Medulla oblongata (tissue), 1 donor: ENCODE measurements around the gene MAP4K4.

Source experiments
- DNase-seq: peaks from one replicate; pipeline ENCODE4 v3.0.0-alpha.2; 2015; ENCODE audit errors: extremely low spot score

MAP4K4 gene

GRCh38 chr2:101788995-101789970 is 91.8 kb downstream of the MAP4K4 start:
- DNase-seq: no peak

DNA sequence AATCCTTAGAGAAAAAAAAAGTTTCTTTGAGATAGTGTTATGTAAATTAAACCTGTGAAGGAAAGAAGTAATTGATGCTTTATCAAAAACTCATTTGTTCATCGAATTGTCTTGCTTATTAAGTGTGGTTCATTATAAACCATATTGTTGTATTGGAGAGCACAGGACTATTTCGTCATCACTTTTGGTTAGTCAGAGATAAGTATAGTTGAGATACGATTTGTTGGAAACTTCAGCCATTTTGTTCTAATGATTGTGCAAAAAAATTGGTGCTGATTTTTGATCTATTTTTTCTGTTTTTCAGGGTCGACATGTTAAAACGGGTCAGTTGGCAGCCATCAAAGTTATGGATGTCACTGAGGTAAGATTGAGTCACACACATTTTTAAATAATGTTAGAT is 92.9 kb downstream of the MAP4K4 start:
- no peak for DNase-seq

GRCh38 chr2:101790857-101791256 is 93.3 kb downstream of the MAP4K4 start:
- no peak for DNase-seq

- DNase-seq: no peak
These were observed 94.7 kb downstream of the MAP4K4 start for GRCh38 chr2:101792208-101792607.

GRCh38 chr2:101793277-101793969 is 95.9 kb downstream of the MAP4K4 start:
- DNase-seq: peak; percentile 69

DNA sequence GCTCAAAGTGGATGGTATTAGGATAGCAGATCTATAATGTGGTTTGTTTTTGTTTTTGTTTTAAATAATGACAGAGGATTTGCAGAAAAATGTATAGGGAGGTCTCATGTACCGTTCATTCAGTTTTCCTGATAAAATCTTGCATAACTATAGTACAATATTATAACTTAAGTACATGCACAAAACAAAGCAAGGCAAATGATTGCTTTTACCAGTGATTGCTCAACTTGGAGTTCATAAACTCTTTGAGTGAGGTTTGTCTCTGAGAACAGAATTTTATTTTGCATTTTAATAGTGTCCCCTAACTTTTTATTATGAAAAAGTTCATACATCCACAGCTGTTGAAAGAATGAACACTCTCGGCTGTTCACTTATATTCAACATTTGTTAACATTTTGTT is 96.6 kb downstream of the MAP4K4 start:
- DNase-seq: no peak

GRCh38 chr2:101795033-101795432 is 97.5 kb downstream of the MAP4K4 start:
- no peak for DNase-seq

- DNase-seq: peak; percentile 70
These were observed 99.5 kb downstream of the MAP4K4 start for GRCh38 chr2:101796825-101797600.

GRCh38 chr2:101801496-101801895 is 104.0 kb downstream of the MAP4K4 start:
- DNase-seq: no peak

- no peak for DNase-seq
These were observed 104.8 kb downstream of the MAP4K4 start for GRCh38 chr2:101802329-101802728.

DNA sequence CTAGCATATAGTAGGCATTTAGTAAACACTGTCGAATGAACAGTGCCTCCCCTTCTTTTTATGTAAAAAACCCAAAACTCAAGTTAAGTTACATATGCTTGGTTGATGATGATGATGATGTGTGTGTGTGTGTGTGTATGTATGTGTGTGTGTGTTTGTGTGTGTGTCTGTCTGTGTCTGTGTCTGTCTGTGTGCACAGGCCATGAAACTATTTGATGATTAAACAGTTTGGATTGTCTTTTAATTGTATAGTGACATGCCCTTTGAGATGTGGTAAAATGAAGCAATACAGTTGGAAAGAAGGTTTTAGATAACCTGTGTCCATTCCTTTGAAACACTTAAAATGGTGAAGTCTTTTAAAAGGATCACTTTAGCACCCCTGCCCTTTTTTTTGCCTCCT is 105.6 kb downstream of the MAP4K4 start:
- DNase-seq: no peak

DNA sequence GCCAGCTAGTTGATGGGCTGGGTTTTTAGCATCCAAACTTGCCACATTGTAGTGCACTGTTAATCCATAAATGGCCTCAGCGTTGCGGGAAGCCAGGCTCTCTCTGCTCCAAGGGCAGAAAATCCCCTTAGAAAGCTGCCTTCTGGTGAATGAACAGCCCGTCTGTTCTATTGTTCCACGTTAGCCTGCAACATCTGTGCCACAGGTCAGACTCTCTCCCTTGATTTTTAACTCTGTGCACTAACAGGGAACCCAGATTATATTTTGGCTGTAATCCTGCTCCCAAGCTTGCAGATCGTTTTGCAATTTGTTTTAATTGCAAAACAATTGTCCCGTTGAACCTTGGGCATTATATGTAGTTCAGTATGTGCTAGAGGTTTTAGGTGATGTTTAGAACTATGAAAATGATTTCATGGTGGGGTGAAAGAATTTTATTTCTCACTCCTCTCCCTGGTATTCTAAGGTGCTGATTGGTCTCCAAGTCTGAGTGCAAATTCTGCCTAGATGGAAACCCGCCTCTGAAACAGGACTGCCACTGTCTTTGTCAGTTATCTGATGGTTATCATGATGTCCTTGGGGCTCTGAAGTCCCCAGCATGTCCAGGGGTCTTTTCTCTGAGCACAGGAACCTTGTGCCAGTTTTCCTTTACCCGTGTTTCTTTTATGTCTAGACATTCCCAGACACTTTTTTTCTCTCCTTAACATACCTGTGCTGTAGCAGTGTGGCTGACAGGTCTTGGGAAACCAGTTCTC is 106.6 kb downstream of the MAP4K4 start:
- peak; percentile 79 for DNase-seq

- DNase-seq: no peak
These were observed 107.9 kb downstream of the MAP4K4 start for GRCh38 chr2:101805152-101806088.

- DNase-seq: no peak
These were observed 108.6 kb downstream of the MAP4K4 start for GRCh38 chr2:101806123-101806522.

DNA sequence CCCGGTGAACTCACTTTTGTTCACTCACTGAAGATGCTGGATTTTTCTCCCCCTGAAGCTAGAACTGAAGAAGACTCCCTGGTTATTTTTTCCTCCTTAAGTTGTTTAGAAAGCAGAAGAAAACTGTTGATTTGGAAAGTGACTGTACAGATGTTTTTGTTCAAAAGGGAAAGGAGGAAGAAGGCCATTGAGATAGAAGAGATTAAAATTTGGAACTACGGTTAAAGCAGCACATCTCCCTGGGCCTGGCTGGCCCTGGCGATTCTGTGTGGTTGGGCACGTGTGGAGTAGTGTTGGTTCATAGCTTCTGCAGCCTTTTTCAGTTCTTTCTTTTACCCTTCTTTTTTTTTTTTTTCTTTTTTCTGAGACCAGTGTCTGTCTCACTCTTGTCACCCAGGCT is 109.2 kb downstream of the MAP4K4 start:
- DNase-seq: no peak

- no peak for DNase-seq
These were observed 109.7 kb downstream of the MAP4K4 start for GRCh38 chr2:101807242-101807641.

DNA sequence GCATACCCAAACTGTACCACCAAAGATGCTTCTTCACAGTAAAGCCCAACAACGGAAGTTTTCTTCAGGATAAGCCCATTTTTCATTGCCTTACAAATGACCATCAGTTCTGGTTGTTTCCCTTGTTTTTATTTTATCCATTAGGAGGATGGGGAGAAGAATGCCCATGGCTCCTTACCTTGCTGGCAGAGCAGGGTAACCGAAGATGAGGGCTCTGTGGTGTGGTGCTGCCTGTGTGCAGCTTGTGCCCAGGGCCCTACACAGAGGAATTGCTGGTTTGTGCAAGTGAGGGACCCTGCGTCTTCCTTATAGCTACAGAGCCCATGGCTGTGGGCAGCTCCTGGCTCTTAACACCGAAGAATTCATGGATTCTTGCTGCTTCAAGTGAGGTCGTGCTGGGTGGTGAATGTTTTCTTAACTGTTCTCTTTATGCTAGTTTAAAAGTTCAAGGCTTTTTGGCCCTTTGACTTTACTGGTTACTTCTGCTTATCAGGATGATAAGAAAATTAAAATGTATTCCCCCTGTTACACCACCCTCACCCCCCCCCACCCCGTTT is 110.6 kb downstream of the MAP4K4 start:
- no peak for DNase-seq

DNA sequence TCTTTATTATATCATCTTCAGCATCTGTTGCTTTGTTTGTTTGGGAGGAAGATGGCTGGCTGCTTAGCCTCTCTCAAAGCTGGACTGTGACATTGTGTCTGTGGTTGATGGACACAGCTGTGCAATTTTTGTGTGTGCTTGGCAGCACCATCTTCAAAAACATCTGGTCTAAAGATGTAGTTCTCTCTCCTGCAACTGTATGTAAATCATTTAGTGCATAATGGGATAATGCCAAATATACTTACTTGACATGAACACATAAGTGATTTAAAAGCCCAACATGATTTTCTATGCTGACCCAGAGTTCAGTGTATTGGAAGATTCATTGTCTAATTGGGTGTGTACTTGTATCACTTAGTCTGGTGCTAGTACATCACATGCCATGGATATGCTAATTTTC is 112.2 kb downstream of the MAP4K4 start:
- no peak for DNase-seq

- no peak for DNase-seq
These were observed 113.9 kb downstream of the MAP4K4 start for GRCh38 chr2:101811226-101812015.
